Body of pancreas (tissue), 4 donors: ENCODE measurements around the gene STX1B. TPM values are rescaled to one million over a fixed set of nuclear protein-coding genes. Genes with fewer than 3 reads are reported as not detected.
A peak's percentile ranks its signal among the peaks of the same experiment; 100 is the strongest.

Experiments
- ATAC-seq: fragments of 150-250 bp; one replicate; pipeline ENCODE4 v1.9.1; 2016
- DNase-seq, 4 donors: peaks; one replicate each; pipeline ENCODE4 v3.0.0-alpha.2; 2019
- H3K27ac ChIP-seq, 4 donors: fragments of 200-600 bp; sonication (generic); 1 replicate in 3 of 4; 2 replicates in 1 of 4; pipeline versions ENCODE4 v1.5.1 to v1.6.1; 2016 to 2019; ENCODE audit warnings: mild to moderate bottlenecking in 1 of 4, mixed read lengths in 1 of 4, moderate library complexity in 1 of 4
- H3K27me3 ChIP-seq, 2 donors: fragments of 200-600 bp; sonication (generic); one replicate each; pipeline ENCODE4 v1.6.0; 2016; ENCODE audit warnings: mild to moderate bottlenecking in 1 of 2
- H3K36me3 ChIP-seq, 2 donors: fragments of 200-600 bp; sonication (generic); replicated peaks in 1 of 2; 2 replicates each; pipeline ENCODE4 v1.5.1; 2016; ENCODE audit warnings: low read depth in 2 of 2; ENCODE audit not compliant: insufficient read depth in 1 of 2
- H3K4me1 ChIP-seq: fragments of 200-600 bp; sonication (generic); one replicate; pipeline ENCODE4 v1.6.0; 2016
- H3K4me3 ChIP-seq, 2 donors: fragments of 200-600 bp; sonication (generic); 1 replicate in 1 of 2; 2 replicates in 1 of 2; pipeline ENCODE4 v1.5.1; 2016 to 2019
- H3K9me3 ChIP-seq, 3 donors: fragments of 200-600 bp; sonication (generic); 1 replicate in 2 of 3; 2 replicates in 1 of 3; pipeline ENCODE4 v1.5.1; 2016
- CTCF ChIP-seq, 7 experiments: fragments of 450-650 bp in 4 of 7; fragments of 200-600 bp in 3 of 7; sonication (generic) in 3 of 7; IDR thresholded peaks; one replicate each; pipeline ENCODE4 v1.5.1; 2016 to 2019; ENCODE audit warnings: antibody characterized with exemption in 7 of 7
- POLR2A ChIP-seq, 3 donors: fragments of 450-650 bp; IDR thresholded peaks; one replicate each; pipeline ENCODE4 v1.6.1; 2016; ENCODE audit warnings: antibody characterized with exemption in 3 of 3, mild to moderate bottlenecking in 2 of 3
- WGBS, 2 donors: methylation state at CpG; one replicate each; pipeline ENCODE4 v1.1.5; 2017; 5-methylcytosine and 5-hydroxymethylcytosine counted together
- intact Hi-C: fragments of 100-400 bp; cut with DNase I; formaldehyde crosslinking; loops from one replicate; pipeline ENCODE4 v1.15.1; 2023
- total RNA-seq, 2 donors: library from RNA; depleted of rRNA; stranded (reverse); fragments of >200 nt; gene quantifications; one replicate each; pipeline ENCODE4 v1.1.0, GENCODE V29; 2016

STX1B gene
- total RNA-seq, 2 donors from 2014 or later, result 0.26 to 0.33 TPM

GRCh38 chr16:30986129-30986991, 24.1 kb downstream of the STX1B start:
- intact Hi-C loops, result loop anchor here (10.0 kb wide), 2 partner anchors 158 to 878 kb away; no protein-coding TSS in a partner anchor
- H3K4me1 ChIP-seq, result peaks cover 17% of the 10 kb centered on the region
- TF ChIP-seq CTCF (IDR thresholded peaks at IDR 0.05) (no peak), POLR2A (IDR thresholded peaks at IDR 0.05) (no peak)
- WGBS, 2 donors, result 88 to 89% methylated on average over 6 to 28 of the region's 29 CpGs
- H3K9me3 ChIP-seq, result no peaks in the 10 kb centered on the region
- DNase-seq (no peak), ATAC-seq (no peak)
- no peak overlapping the region for H3K4me3 ChIP-seq
- peaks cover 2 to 5% of the 10 kb centered on the region in 2 donors for H3K36me3 ChIP-seq
- peak overlapping the region in 3 of 4 donors; percentile 77 to 92 (median 90) for H3K27ac ChIP-seq
- H3K27me3 ChIP-seq, result no peaks in the 10 kb centered on the region

GRCh38 chr16:30985401-30986128, 24.9 kb downstream of the STX1B start:
- peak; percentile 92 for ATAC-seq
- 15 to 44% methylated on average over 11 to 19 of the region's 20 CpGs for WGBS, 2 donors
- TF ChIP-seq CTCF (IDR thresholded peaks at IDR 0.05), result peak in 4 of 7 experiments; percentile 49 to 79 (median 64)
- peak in 2 of 3 donors; percentile 40 to 47 for TF ChIP-seq POLR2A (IDR thresholded peaks at IDR 0.05)
- Histone ChIP-seq H3K27me3 (no peaks in the 10 kb centered on the region), H3K4me1 (peaks cover 17% of the 10 kb centered on the region), H3K27ac (peak overlapping the region; percentile 77 to 93 (median 91)), H3K36me3 (peaks cover 6 to 10% of the 10 kb centered on the region in 2 donors), H3K4me3 (peak overlapping the region in 1 of 2 donors; percentile 30), H3K9me3 (no peaks in the 10 kb centered on the region)
- intact Hi-C loops, result loop anchor here (10.0 kb wide), 2 partner anchors 159 to 879 kb away; no protein-coding TSS in a partner anchor
- peak; percentile 86 to 92 (median 92) for DNase-seq

GRCh38 chr16:30984669-30985400, 25.6 kb downstream of the STX1B start, which contains the start of gene HSD3B7:
HSD3B7 (plus strand) TSS chr16:30985207; CDS start chr16:30985659, 452 bp downstream.
- peak within 1 kb of the TSS in 1 of 2 donors; percentile 30 for H3K4me3 ChIP-seq
- DNase-seq (peak; percentile 90 to 93 (median 91)), ATAC-seq (peak; percentile 90)
- peak within 1 kb of the TSS; percentile 77 to 93 (median 91) for H3K27ac ChIP-seq
- peaks cover 17% of the 10 kb centered on the region for H3K4me1 ChIP-seq
- H3K36me3 ChIP-seq, result peaks cover 10 to 12% of the 10 kb centered on the region in 2 donors
- TF ChIP-seq POLR2A (IDR thresholded peaks at IDR 0.05) (peak in 2 of 3 donors; percentile 66 to 74), CTCF (IDR thresholded peaks at IDR 0.05) (peak; percentile 83 to 96 (median 90))
- intact Hi-C loops, result loop anchor here (5.0 to 10.0 kb wide), 3 partner anchors 160 to 880 kb away; no protein-coding TSS in a partner anchor
- H3K9me3 ChIP-seq, result no peaks in the 10 kb centered on the region
- H3K27me3 ChIP-seq, result no peaks in the 10 kb centered on the region
- 22 to 24% methylated on average over 13 to 23 of the region's 24 CpGs for WGBS, 2 donors

- TF ChIP-seq POLR2A (IDR thresholded peaks at IDR 0.05) (no peak), CTCF (IDR thresholded peaks at IDR 0.05) (no peak)
- peak overlapping the region in 2 of 4 donors; percentile 90 to 92 for H3K27ac ChIP-seq
- H3K4me3 ChIP-seq, result no peak overlapping the region
- H3K36me3 ChIP-seq, result peaks cover 10 to 18% of the 10 kb centered on the region in 2 donors
- intact Hi-C loops, result loop anchor here (5.0 to 10.0 kb wide), 3 partner anchors 161 to 881 kb away; no protein-coding TSS in a partner anchor
- no peaks in the 10 kb centered on the region for H3K27me3 ChIP-seq
- no peak for DNase-seq
- WGBS, 2 donors, result 77 to 86% methylated on average over 12 to 13 of the region's 14 CpGs
- no peaks in the 10 kb centered on the region for H3K9me3 ChIP-seq
- H3K4me1 ChIP-seq, result peaks cover 17% of the 10 kb centered on the region
- no peak for ATAC-seq
Observed at GRCh38 chr16:30983898-30984610, 26.4 kb downstream of the STX1B start.
